Kidney tubule cell (primary cell): ENCODE measurements around the gene RBP3.

Experiments
- DNase-seq: peaks from one replicate; pipeline ENCODE4 v3.0.0-alpha.2; 2018; ENCODE audit warnings: low spot score

Gene RBP3

DNA sequence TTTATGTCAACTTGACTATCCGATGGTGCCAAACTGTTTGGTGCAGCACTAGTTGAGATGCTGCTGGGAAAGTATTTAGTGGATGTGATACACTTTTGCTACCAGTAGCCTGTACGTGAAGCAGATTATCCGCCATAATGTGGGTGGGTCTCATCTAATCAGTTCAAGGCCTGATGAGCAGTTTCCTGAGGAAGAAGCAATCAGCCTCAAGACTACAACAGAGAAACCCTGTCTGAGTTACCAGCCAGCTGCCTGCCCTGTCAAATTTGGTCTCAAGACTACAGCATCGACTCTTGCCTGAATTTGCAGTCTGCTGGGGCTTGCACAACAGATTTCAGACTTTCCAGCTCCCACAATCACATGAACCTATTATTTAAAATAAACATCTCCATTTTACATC, 10.9 kb upstream of the RBP3 start:
- DNase-seq = no peak

DNA sequence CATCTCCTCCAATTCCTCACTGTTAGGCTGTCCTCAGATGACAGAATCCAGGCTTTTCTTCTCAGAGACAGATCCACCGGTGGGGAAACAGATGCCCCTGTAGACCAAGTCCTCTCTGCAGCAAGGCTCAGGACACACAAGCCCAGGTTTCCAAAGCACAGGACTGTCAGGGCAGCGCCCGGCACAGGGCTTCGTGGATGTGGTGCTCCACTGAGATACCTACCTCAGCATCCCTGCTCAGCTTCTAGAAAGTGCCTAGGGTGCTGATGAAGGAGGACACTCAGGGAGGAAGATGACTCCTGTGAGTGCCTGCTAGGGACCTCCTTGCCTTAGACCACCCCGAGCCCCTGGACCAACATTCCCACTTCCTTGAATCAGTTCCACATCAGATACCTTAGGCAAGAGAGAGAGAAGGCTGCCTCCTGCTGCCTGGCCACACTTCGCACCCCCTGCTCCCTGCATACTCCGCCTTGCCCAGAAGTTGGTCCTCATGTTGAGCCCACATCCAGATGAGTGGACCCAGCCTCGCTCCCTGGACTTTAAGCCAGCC, 8.9 kb upstream of the RBP3 start:
- no peak for DNase-seq

DNA sequence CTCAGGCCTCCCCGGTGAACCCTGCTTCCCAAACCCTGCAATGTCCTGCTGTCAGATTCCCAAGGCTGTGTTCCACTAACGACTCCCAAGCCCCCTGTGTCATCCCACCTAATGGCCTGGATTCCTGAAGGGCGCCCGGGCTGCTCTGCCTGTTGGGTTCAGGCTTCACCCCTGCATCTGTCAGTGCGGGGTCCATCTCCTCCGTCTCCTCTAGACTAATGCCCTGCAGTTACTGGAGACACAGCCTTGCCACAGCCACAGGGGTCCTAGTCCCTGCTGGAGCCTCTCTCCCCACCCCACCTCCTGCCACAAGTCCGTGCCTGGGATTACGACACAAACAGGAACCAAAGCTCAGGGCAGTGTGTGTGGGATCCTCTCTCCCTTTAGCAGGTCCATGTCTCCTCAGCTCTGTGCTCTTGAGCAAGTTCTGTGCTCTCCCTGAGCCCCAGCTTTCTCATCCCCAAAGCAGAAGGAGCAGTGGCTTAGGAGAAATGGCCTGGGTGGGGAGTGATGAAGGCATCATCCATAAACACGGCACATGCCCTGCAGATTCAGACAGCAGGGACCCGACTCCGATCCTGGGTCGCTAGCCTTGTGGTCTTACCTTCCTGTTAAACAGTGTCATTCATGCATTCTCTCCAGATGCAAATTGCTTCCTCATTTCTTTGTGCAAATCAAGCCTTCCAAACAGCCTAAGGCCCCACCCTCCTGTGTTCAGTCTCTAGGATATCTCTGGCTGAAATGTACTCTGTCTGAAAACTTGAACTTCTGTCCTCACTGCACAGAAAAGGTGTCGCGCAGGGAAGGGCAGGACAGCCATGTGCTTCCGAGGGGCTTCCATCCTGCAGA, 8.2 kb upstream of the RBP3 start:
- DNase-seq = no peak

DNA sequence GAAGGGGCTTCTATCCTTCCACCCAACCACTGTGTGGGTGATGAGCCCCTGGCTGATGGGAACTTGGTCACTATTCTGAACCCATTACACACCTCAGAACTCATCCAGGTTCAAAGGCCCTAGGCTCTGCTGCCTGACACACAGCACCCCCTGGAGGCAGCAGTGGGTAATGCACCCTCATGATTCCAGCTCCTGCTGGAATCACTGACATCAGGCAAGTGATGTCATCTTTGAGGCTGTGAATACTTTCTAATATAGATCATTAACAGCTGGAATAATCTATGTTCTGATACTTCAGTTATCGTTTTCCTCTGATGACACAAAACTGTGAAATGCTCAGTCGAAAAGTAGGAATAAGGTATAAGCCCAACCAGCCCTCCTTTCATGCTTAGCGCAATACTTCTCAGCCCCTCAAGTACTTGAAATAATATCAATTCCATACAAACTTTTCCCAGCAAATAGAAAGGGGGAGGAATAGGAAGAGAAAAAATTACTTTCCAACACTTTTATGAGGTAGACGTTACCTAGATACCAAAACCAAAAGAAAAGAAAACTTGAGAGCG, 7.5 kb upstream of the RBP3 start:
- peak; percentile 68 for DNase-seq

DNA sequence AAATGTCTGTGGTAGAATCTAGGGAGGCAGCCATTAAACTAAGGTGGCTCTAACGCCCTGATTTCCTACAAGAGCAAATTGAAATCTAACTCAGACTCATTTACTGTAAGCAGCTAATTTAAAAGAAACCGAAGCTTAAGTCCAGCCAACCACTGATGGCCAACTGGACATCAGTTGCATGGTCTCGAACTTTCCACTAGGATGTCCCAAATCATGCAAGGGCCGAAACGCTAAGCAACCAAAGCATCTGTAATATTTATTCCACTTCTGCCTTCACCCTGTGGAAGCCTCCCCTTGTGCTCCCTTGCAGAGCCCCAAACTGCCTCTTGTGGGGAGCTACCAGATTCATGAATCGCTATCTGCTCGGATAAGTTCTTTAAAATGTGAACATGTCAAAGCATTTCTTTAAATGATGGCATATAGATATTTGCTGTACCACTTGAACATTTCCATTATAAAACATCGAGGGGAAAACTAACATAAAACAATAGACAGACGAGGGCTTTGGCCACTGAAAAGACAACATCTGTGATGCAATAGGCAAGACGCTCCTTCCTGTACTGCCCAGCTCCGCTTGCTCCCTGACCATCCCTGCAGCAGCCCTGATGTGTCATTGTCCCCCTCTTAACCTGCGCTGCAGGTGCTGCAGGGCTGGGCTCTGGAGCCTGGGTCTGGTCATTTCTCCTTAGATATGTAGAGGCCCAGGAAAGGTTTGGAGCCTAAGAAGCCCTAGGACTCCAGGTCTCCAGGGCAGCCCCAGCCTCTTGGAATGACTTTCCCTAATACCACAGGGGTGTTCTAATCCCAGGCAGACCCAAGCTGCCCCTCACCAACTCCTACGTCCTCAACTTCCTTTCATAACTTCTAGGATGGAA, 2.9 kb upstream of the RBP3 start:
- DNase-seq = no peak

DNA sequence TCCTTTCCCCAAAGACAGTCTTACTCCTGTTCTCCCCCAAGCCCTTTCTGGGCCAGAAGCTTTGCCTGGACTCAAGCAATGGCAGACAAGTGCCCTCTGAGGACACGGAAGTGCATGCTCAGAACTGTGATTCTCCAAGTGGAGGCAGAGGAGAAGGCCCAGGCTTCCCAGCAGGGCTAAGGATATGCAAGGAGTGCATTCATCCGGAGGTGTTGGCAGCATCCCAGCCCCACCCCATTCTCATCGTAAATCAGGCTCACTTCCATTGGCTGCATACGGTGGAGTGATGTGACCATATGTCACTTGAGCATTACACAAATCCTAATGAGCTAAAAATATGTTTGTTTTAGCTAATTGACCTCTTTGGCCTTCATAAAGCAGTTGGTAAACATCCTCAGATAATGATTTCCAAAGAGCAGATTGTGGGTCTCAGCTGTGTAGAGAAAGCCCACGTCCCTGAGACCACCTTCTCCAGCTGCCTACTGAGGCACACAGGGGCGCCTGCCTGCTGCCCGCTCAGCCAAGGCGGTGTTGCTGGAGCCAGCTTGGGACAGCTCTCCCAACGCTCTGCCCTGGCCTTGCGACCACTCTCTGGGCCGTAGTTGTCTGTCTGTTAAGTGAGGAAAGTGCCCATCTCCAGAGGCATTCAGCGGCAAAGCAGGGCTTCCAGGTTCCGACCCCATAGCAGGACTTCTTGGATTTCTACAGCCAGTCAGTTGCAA, 1.4 kb upstream of the RBP3 start:
- DNase-seq = no peak

DNA sequence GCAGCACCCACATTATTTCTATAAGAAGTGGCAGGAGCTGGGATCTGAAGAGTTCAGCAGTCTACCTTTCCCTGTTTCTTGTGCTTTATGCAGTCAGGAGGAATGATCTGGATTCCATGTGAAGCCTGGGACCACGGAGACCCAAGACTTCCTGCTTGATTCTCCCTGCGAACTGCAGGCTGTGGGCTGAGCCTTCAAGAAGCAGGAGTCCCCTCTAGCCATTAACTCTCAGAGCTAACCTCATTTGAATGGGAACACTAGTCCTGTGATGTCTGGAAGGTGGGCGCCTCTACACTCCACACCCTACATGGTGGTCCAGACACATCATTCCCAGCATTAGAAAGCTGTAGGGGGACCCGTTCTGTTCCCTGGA, 874 bp upstream of the RBP3 start:
- DNase-seq = no peak

DNA sequence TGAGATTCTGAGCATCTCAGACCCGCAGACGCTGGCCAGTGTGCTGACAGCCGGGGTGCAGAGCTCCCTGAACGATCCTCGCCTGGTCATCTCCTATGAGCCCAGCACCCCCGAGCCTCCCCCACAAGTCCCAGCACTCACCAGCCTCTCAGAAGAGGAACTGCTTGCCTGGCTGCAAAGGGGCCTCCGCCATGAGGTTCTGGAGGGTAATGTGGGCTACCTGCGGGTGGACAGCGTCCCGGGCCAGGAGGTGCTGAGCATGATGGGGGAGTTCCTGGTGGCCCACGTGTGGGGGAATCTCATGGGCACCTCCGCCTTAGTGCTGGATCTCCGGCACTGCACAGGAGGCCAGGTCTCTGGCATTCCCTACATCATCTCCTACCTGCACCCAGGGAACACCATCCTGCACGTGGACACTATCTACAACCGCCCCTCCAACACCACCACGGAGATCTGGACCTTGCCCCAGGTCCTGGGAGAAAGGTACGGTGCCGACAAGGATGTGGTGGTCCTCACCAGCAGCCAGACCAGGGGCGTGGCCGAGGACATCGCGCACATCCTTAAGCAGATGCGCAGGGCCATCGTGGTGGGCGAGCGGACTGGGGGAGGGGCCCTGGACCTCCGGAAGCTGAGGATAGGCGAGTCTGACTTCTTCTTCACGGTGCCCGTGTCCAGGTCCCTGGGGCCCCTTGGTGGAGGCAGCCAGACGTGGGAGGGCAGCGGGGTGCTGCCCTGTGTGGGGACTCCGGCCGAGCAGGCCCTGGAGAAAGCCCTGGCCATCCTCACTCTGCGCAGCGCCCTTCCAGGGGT, 703 bp downstream of the RBP3 start:
- DNase-seq = no peak

DNA sequence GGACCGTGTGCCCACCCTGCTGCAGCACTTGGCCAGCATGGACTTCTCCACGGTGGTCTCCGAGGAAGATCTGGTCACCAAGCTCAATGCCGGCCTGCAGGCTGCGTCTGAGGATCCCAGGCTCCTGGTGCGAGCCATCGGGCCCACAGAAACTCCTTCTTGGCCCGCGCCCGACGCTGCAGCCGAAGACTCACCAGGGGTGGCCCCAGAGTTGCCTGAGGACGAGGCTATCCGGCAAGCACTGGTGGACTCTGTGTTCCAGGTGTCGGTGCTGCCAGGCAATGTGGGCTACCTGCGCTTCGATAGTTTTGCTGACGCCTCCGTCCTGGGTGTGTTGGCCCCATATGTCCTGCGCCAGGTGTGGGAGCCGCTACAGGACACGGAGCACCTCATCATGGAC, 1.4 kb downstream of the RBP3 start:
- DNase-seq = no peak

DNA sequence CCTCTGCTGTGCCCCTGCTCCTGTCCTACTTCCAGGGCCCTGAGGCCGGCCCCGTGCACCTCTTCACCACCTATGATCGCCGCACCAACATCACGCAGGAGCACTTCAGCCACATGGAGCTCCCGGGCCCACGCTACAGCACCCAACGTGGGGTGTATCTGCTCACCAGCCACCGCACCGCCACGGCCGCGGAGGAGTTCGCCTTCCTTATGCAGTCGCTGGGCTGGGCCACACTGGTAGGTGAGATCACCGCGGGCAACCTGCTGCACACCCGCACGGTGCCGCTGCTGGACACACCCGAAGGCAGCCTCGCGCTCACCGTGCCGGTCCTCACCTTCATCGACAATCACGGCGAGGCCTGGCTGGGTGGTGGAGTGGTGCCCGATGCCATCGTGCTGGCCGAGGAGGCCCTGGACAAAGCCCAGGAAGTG, 1.8 kb downstream of the RBP3 start:
- DNase-seq = no peak

DNA sequence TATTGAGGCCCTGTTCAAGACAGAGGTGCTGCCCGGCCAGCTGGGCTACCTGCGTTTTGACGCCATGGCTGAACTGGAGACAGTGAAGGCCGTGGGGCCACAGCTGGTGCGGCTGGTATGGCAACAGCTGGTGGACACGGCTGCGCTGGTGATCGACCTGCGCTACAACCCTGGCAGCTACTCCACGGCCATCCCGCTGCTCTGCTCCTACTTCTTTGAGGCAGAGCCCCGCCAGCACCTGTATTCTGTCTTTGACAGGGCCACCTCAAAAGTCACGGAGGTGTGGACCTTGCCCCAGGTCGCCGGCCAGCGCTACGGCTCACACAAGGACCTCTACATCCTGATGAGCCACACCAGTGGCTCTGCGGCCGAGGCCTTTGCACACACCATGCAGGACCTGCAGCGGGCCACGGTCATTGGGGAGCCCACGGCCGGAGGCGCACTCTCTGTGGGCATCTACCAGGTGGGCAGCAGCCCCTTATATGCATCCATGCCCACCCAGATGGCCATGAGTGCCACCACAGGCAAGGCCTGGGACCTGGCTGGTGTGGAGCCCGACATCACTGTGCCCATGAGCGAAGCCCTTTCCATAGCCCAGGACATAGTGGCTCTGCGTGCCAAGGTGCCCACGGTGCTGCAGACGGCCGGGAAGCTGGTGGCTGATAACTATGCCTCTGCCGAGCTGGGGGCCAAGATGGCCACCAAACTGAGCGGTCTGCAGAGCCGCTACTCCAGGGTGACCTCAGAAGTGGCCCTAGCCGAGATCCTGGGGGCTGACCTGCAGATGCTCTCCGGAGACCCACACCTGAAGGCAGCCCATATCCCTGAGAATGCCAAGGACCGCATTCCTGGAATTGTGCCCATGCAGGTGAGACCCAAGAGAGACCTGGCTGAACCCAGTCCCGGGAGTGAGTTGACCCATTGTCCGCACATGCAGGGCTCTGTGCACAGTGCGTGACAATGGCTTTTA, 2.8 kb downstream of the RBP3 start:
- no peak for DNase-seq

DNA sequence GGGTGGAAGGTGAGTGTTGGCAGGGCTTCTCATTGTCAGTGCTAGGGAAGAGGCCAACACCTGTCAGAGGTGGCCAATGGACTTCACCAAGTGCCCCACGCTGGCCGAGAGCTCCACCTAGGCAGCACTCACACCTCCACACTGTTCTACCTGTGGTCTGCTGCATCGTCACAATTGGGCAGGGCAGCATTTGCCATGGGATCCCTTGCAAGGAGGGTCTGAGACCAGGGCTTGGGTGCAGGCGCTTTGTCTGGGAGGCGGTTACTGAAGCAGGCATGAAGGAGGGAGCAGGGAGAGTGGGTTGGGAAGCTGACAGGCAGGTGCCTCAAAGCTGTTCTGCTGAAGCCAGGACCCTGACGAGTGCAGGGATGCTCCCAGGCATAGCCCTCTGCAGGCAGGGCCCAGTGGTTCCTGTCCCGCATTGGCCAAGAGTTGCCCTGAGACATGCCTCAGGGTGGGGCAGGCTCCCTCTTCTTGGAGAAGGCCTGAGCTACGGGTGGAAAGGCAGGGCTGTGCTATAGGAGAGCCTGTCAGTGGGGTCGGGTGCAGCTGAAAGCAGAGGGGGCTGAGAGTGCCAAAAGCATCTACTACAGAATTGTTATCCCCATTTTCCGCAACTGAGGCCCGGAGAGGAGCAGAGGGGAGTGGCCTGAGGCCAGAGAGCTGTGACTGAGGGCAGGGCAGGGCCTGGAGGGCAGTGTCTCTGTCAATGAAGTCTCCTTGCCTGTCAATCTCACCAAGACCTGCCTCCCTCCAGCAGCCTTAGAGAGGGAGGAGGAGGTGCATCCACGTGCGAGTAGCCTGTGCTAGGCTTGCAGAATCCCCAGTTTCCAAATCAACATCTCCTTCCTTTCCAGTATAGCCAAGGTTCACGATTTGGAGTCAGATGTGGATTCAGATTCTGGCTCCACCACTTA, 4.0 kb downstream of the RBP3 start:
- no peak for DNase-seq

DNA sequence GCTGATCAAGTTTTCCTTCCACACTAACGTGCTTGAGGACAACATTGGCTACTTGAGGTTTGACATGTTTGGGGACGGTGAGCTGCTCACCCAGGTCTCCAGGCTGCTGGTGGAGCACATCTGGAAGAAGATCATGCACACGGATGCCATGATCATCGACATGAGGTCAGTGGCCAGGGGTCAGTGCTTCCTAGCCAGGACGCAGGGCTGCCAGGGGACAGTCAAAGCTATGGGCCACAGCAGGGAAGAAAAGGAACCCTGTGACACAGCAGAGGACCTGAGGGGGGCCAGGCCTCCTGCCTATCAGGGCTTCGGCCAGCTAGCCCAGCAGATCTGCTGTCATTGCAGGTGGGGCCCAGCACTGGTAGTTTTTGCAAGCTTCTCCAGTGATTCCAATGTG, 5.2 kb downstream of the RBP3 start:
- no peak for DNase-seq

DNA sequence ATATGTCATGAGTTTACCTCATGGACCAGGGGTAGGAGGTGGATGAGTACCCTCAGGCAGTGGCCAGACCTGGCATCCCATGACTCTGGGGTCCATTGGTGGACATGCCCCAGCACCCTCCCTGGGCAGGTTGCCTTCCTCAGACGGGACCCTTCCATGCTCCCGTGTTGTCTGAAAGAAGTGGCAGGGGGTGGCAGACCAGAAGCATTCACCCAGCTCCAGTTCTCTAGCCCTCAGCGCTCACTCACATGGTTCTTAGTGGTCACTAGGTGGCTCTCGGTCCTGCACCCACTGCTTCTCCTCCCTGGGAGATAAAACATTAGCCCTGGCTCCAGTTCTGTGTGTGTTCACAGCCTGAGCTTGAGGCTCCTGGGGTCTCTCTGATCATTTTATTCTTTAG, 6.0 kb downstream of the RBP3 start:
- peak; percentile 14 for DNase-seq

DNA sequence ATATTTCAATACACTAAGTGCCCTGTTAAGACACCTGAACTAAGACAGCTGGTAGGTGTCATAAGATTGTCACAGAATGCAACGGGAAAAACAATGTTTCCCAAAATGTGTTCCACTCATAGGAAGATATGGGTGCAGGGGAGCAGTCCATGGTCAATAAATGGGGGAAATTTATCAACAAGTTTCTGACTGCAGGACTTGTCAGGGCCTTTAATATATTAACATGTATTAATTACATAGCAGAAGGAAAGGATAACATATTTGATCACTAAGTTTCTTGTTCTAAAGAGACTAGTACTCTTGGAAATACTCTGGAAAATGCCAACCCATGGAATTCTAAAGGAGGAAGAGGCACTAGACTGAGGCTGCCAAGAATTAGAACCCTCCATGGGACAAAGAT, 6.7 kb downstream of the RBP3 start:
- DNase-seq = no peak

DNA sequence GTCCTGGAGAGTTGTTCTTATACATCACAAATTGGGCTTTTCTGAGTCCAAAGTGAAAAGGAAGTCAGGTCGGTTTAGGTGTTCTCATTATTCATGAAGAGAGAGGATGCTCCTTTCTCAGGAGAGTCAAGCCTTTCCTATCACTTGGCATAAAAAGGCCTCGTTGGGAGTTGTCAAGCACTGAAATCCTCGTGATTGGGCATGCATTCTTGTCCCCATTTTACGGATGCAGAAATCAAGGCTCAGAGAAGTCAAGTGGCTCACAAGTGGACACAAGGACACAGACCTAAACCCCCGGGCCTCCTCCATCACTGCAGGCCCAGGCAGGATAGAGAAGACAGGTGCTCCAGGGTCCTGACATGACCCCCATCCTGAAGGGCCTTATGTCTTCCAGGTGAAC, 8.5 kb downstream of the RBP3 start:
- no peak for DNase-seq

DNA sequence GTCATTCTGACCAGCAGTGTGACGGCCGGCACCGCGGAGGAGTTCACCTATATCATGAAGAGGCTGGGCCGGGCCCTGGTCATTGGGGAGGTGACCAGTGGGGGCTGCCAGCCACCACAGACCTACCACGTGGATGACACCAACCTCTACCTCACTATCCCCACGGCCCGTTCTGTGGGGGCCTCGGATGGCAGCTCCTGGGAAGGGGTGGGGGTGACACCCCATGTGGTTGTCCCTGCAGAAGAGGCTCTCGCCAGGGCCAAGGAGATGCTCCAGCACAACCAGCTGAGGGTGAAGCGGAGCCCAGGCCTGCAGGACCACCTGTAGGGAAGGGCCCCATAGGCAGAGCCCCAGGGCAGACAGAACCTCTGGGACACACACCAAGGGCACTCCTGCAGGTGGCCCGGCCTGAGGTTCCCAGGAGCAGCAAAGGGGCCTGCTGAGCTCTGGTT, 9.0 kb downstream of the RBP3 start:
- no peak for DNase-seq

DNA sequence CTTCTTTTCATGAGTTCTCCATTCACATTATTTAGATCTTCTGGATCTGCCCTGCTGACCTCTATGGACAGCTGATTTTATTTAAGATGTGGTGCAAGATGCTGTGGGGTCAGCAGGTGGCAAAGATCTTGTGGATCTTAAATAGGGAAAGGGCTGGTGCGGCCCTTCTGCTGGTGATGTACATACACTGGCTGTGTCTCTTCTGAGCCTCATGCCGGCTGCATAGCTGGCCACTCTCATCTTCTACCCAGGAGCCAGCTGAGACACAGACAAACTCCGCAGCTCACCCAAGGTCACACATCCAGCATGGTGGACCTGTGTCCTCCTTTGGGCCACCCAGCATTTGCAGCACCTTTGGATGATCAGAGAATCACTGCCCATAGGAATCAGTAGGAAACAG, 9.7 kb downstream of the RBP3 start:
- DNase-seq = no peak

DNA sequence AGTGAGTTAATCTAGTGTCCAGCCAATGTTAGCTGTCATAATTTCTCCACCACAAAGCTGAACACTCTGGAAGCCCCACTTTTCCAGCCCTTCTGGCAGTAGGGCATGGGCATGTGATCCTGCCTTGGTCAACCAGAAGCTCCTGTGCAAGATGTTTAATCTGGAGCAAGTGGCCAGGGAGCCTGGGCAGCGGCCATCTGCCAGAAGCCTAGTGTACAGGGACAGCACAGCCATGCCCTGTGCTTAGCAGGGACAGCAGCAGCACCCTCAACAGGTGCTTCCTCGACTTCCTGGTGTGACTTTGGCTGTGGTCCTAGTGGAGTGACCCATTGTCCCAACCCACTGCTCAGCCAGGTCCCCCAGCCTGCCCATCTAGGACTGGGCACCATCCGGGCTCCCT, 10.3 kb downstream of the RBP3 start:
- no peak for DNase-seq
